Measurements from ENCODE around the gene CDS2.

CDS2 gene

GRCh38 chr20:5183731-5184474 is 57.1 kb downstream of the CDS2 start:
- DNase-seq (ENCODE audit: extremely low read depth, low read depth): no peak
- no peak overlapping the region for H3K4me3 ChIP-seq (replicated peaks; ENCODE audit: low read depth, low read length)
- no peak for TF ChIP-seq CTCF (IDR thresholded peaks at IDR 0.05; ENCODE audit: low read depth, low read length, missing control alignments)

GRCh38 chr20:5184684-5185083 is 57.9 kb downstream of the CDS2 start:
- no peak for DNase-seq (ENCODE audit: extremely low read depth, low read depth)
- no peak for TF ChIP-seq CTCF (IDR thresholded peaks at IDR 0.05; ENCODE audit: low read depth, low read length, missing control alignments)
- no peak overlapping the region for H3K4me3 ChIP-seq (replicated peaks; ENCODE audit: low read depth, low read length)

- no peak for DNase-seq (ENCODE audit: extremely low read depth, low read depth)
- no peak overlapping the region for H3K4me3 ChIP-seq (replicated peaks; ENCODE audit: low read depth, low read length)
- TF ChIP-seq CTCF (IDR thresholded peaks at IDR 0.05; ENCODE audit: low read depth, low read length, missing control alignments): no peak
Observed at GRCh38 chr20:5187122-5187521, 60.3 kb downstream of the CDS2 start.

- TF ChIP-seq CTCF (IDR thresholded peaks at IDR 0.05; ENCODE audit: low read depth, low read length, missing control alignments): no peak
Observed at GRCh38 chr20:5188736-5189135, 61.9 kb downstream of the CDS2 start.

GRCh38 chr20:5189917-5190316 is 63.1 kb downstream of the CDS2 start:
- no peak for DNase-seq (ENCODE audit: extremely low read depth, low read depth)
- TF ChIP-seq CTCF (IDR thresholded peaks at IDR 0.05; ENCODE audit: low read depth, low read length, missing control alignments): no peak
- no peak overlapping the region for H3K4me3 ChIP-seq (replicated peaks; ENCODE audit: low read depth, low read length)

More at GRCh38 chr20:5188736-5189135, 61.9 kb downstream of the CDS2 start:
- H3K4me3 ChIP-seq (replicated peaks; ENCODE audit: low read depth, low read length): no peak overlapping the region
- no peak for DNase-seq (ENCODE audit: extremely low read depth, low read depth)

- no peak for TF ChIP-seq CTCF (IDR thresholded peaks at IDR 0.05; ENCODE audit: low read depth, low read length, missing control alignments)
- DNase-seq (ENCODE audit: extremely low read depth, low read depth): no peak
- H3K4me3 ChIP-seq (replicated peaks; ENCODE audit: low read depth, low read length): no peak overlapping the region
Observed at GRCh38 chr20:5190444-5190843, 63.6 kb downstream of the CDS2 start.
